ENCODE data around the gene TDP2. TPM values are rescaled to one million over a fixed set of nuclear protein-coding genes. Genes with fewer than 3 reads are reported as not detected.

TDP2 gene
- total and polyA plus RNA-seq, 9 of the 15 experiments (the other 6 are each of a cell fraction or from before 2014, with no cell fraction given), result 27.7 to 60.1 (median 31.8) TPM

DNA sequence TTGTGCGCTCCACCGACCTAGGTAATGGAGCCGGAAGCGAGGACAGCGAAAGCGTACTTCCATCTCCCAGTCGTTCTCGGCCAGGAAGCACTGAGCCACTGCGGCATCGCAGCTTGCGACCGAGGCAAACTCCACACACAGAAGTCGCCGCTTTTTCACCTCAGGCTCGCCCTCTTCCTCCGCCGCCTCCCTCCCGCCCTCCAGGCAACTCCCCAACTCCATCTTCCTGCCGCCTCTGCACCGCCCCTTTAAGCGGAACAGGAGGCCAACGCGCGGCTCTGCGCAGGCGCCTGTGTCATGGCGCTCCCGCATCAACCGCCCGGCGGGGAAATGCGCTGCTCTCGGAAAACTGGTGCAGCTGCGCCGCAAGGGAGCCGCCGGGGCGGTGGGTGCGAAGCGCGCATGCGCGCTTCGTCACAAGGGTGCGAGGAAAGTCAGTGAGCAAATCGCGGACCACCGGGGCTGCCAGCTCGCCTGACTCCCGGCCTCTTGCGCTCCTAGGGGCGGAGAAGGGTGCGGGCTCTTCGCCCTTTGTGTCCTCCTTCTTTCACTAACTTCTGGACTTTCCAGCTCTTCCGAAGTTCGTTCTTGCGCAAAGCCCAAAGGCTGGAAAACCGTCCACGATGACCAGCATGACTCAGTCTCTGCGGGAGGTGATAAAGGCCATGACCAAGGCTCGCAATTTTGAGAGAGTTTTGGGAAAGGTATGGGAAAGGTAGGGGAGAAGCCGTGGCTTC lies at the start of gene TDP2, which contains the start of gene ACOT13 (continued):
- TF ChIP-seq, protein P1, sequence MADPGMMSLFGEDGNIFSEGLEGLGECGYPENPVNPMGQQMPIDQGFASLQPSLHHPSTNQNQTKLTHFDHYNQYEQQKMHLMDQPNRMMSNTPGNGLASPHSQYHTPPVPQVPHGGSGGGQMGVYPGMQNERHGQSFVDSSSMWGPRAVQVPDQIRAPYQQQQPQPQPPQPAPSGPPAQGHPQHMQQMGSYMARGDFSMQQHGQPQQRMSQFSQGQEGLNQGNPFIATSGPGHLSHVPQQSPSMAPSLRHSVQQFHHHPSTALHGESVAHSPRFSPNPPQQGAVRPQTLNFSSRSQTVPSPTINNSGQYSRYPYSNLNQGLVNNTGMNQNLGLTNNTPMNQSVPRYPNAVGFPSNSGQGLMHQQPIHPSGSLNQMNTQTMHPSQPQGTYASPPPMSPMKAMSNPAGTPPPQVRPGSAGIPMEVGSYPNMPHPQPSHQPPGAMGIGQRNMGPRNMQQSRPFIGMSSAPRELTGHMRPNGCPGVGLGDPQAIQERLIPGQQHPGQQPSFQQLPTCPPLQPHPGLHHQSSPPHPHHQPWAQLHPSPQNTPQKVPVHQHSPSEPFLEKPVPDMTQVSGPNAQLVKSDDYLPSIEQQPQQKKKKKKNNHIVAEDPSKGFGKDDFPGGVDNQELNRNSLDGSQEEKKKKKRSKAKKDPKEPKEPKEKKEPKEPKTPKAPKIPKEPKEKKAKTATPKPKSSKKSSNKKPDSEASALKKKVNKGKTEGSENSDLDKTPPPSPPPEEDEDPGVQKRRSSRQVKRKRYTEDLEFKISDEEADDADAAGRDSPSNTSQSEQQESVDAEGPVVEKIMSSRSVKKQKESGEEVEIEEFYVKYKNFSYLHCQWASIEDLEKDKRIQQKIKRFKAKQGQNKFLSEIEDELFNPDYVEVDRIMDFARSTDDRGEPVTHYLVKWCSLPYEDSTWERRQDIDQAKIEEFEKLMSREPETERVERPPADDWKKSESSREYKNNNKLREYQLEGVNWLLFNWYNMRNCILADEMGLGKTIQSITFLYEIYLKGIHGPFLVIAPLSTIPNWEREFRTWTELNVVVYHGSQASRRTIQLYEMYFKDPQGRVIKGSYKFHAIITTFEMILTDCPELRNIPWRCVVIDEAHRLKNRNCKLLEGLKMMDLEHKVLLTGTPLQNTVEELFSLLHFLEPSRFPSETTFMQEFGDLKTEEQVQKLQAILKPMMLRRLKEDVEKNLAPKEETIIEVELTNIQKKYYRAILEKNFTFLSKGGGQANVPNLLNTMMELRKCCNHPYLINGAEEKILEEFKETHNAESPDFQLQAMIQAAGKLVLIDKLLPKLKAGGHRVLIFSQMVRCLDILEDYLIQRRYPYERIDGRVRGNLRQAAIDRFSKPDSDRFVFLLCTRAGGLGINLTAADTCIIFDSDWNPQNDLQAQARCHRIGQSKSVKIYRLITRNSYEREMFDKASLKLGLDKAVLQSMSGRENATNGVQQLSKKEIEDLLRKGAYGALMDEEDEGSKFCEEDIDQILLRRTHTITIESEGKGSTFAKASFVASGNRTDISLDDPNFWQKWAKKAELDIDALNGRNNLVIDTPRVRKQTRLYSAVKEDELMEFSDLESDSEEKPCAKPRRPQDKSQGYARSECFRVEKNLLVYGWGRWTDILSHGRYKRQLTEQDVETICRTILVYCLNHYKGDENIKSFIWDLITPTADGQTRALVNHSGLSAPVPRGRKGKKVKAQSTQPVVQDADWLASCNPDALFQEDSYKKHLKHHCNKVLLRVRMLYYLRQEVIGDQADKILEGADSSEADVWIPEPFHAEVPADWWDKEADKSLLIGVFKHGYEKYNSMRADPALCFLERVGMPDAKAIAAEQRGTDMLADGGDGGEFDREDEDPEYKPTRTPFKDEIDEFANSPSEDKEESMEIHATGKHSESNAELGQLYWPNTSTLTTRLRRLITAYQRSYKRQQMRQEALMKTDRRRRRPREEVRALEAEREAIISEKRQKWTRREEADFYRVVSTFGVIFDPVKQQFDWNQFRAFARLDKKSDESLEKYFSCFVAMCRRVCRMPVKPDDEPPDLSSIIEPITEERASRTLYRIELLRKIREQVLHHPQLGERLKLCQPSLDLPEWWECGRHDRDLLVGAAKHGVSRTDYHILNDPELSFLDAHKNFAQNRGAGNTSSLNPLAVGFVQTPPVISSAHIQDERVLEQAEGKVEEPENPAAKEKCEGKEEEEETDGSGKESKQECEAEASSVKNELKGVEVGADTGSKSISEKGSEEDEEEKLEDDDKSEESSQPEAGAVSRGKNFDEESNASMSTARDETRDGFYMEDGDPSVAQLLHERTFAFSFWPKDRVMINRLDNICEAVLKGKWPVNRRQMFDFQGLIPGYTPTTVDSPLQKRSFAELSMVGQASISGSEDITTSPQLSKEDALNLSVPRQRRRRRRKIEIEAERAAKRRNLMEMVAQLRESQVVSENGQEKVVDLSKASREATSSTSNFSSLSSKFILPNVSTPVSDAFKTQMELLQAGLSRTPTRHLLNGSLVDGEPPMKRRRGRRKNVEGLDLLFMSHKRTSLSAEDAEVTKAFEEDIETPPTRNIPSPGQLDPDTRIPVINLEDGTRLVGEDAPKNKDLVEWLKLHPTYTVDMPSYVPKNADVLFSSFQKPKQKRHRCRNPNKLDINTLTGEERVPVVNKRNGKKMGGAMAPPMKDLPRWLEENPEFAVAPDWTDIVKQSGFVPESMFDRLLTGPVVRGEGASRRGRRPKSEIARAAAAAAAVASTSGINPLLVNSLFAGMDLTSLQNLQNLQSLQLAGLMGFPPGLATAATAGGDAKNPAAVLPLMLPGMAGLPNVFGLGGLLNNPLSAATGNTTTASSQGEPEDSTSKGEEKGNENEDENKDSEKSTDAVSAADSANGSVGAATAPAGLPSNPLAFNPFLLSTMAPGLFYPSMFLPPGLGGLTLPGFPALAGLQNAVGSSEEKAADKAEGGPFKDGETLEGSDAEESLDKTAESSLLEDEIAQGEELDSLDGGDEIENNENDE (IDR thresholded peaks at IDR 0.05; ENCODE audit: low read depth, low read length), result no peak
- peak; percentile 96 for TF ChIP-seq ZEB2 (IDR thresholded peaks at IDR 0.05)
- TF ChIP-seq, protein P2, sequence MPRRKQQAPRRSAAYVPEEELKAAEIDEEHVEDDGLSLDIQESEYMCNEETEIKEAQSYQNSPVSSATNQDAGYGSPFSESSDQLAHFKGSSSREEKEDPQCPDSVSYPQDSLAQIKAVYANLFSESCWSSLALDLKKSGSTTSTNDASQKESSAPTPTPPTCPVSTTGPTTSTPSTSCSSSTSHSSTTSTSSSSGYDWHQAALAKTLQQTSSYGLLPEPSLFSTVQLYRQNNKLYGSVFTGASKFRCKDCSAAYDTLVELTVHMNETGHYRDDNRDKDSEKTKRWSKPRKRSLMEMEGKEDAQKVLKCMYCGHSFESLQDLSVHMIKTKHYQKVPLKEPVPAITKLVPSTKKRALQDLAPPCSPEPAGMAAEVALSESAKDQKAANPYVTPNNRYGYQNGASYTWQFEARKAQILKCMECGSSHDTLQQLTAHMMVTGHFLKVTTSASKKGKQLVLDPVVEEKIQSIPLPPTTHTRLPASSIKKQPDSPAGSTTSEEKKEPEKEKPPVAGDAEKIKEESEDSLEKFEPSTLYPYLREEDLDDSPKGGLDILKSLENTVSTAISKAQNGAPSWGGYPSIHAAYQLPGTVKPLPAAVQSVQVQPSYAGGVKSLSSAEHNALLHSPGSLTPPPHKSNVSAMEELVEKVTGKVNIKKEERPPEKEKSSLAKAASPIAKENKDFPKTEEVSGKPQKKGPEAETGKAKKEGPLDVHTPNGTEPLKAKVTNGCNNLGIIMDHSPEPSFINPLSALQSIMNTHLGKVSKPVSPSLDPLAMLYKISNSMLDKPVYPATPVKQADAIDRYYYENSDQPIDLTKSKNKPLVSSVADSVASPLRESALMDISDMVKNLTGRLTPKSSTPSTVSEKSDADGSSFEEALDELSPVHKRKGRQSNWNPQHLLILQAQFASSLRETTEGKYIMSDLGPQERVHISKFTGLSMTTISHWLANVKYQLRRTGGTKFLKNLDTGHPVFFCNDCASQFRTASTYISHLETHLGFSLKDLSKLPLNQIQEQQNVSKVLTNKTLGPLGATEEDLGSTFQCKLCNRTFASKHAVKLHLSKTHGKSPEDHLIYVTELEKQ (CRISPR knock-in tag; IDR thresholded peaks at IDR 0.05), result no peak
- TF ChIP-seq, protein P3, sequence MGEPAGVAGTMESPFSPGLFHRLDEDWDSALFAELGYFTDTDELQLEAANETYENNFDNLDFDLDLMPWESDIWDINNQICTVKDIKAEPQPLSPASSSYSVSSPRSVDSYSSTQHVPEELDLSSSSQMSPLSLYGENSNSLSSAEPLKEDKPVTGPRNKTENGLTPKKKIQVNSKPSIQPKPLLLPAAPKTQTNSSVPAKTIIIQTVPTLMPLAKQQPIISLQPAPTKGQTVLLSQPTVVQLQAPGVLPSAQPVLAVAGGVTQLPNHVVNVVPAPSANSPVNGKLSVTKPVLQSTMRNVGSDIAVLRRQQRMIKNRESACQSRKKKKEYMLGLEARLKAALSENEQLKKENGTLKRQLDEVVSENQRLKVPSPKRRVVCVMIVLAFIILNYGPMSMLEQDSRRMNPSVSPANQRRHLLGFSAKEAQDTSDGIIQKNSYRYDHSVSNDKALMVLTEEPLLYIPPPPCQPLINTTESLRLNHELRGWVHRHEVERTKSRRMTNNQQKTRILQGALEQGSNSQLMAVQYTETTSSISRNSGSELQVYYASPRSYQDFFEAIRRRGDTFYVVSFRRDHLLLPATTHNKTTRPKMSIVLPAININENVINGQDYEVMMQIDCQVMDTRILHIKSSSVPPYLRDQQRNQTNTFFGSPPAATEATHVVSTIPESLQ (CRISPR knock-in tag; IDR thresholded peaks at IDR 0.05), result 0 out of 2 replicates have a peak, but pooled peaks have one; percentile 87
- TF ChIP-seq, protein P4, sequence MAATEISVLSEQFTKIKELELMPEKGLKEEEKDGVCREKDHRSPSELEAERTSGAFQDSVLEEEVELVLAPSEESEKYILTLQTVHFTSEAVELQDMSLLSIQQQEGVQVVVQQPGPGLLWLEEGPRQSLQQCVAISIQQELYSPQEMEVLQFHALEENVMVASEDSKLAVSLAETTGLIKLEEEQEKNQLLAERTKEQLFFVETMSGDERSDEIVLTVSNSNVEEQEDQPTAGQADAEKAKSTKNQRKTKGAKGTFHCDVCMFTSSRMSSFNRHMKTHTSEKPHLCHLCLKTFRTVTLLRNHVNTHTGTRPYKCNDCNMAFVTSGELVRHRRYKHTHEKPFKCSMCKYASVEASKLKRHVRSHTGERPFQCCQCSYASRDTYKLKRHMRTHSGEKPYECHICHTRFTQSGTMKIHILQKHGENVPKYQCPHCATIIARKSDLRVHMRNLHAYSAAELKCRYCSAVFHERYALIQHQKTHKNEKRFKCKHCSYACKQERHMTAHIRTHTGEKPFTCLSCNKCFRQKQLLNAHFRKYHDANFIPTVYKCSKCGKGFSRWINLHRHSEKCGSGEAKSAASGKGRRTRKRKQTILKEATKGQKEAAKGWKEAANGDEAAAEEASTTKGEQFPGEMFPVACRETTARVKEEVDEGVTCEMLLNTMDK (IDR thresholded peaks at IDR 0.05; ENCODE audit: borderline replicate concordance, insufficient read depth, low read depth, low read length, poor library complexity, severe bottlenecking), result peak; percentile 89
- peak; percentile 61; the same call in 1 of the 2 replicates for TF ChIP-seq MTA3 (IDR thresholded peaks at IDR 0.05; ENCODE audit: borderline replicate concordance)
